ENCODE data around the gene SYDE2.
A peak's percentile ranks its signal among the peaks of the same experiment; 100 is the strongest.

The SYDE2 gene

GRCh38 chr1:85208488-85208887, 7.7 kb upstream of the SYDE2 start:
- TF ChIP-seq CTCF (conservative IDR thresholded peaks at IDR 0.05), result no peak
- no peak overlapping the region for H3K27ac ChIP-seq

- H3K27ac ChIP-seq, result 0 out of 2 replicates have a peak overlapping the region, but pooled peaks have one; percentile 88
- TF ChIP-seq CTCF (conservative IDR thresholded peaks at IDR 0.05), result no peak
Observed at GRCh38 chr1:85203573-85204171, 2.9 kb upstream of the SYDE2 start.

DNA sequence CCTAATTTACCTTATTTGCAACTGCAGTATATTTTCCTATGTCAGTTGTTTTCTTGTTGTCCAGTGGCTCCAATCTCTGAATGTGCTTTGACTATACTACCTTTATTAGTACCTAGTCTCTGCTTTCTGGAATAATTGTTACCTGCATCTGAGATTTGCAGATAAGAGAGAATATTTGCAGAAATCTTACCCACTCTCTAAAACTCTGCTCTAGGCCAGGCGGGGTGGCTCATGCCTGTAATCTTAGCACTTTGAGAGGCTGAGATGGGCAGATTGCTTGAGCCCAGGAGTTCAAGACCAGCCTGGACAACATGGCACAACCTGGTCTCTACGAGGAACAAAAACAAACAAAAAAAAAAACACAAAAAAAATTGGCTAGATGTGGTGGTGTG, 2.0 kb upstream of the SYDE2 start:
- H3K27ac ChIP-seq, result peak overlapping the region; percentile 88
- no peak for TF ChIP-seq CTCF (conservative IDR thresholded peaks at IDR 0.05)

GRCh38 chr1:85202092-85202863, 1.5 kb upstream of the SYDE2 start:
- H3K27ac ChIP-seq, result peak overlapping the region; percentile 88
- TF ChIP-seq CTCF (conservative IDR thresholded peaks at IDR 0.05), result no peak

GRCh38 chr1:85201340-85202091, 700 bp upstream of the SYDE2 start:
- peak overlapping the region; percentile 88 for H3K27ac ChIP-seq

DNA sequence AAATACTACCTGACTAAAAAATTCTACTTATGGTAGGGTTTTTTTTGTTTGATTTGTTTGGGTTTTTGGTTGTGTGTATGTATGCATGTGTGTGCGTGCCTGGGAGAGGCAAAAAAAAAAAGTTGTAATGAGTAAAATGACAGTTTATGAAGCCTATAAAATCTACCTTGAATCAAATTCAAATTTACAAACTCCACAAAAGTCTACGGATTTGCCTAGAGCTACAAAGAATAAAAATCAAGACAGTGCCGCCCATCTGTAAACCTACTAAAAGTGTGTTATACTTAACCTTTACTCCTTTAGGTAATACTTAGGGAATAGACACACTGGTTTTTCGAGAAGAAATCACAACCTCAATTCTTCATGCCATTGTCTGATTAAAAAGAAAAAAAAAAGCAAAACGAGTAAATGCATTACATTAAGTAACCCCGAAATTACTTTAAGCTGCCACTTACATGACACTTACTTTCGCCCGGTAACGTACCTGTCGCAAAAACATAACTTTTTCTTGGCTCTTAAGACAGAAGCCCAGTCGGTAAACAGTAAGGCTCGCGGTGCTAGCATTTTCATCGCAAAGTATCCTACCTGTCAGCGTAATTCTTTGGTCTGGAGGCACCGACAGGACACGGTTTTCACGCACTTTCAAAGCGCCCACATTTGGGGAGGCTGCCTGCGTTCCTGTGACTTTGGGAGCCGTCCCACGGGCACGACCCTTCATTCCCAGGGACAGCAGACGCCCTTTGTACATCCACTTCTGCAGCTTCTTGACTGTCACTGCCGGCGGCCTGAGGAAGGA, 951 bp downstream of the SYDE2 start:
- no peak for TF ChIP-seq CTCF (conservative IDR thresholded peaks at IDR 0.05)
- peak overlapping the region; percentile 88 for H3K27ac ChIP-seq

More at GRCh38 chr1:85201340-85202091, 700 bp upstream of the SYDE2 start:
- no peak for TF ChIP-seq CTCF (conservative IDR thresholded peaks at IDR 0.05)

All from VCaP (cell line).